Measurements from ENCODE around the gene MARVELD1.

MARVELD1 gene

GRCh38 chr10:97713339-97713825 is at the start of gene MARVELD1:
MARVELD1 (plus strand) TSS chr10:97713730; CDS start chr10:97713877, 147 bp downstream.
- TF ChIP-seq CTCF (IDR thresholded peaks at IDR 0.05; ENCODE audit: low read depth, low read length): no peak
- peak; percentile 73 for DNase-seq (ENCODE audit: extremely low read depth, low read depth)

GRCh38 chr10:97664282-97664850 is 49.2 kb upstream of the MARVELD1 start:
- no peak for DNase-seq (ENCODE audit: extremely low read depth, low read depth)
- TF ChIP-seq CTCF (IDR thresholded peaks at IDR 0.05; ENCODE audit: low read depth, low read length): no peak

- no peak for TF ChIP-seq CTCF (IDR thresholded peaks at IDR 0.05; ENCODE audit: low read depth, low read length)
- no peak for DNase-seq (ENCODE audit: extremely low read depth, low read depth)
These were observed 46.5 kb upstream of the MARVELD1 start for GRCh38 chr10:97666992-97667391.

GRCh38 chr10:97667463-97667862 is 46.1 kb upstream of the MARVELD1 start:
- no peak for TF ChIP-seq CTCF (IDR thresholded peaks at IDR 0.05; ENCODE audit: low read depth, low read length)

GRCh38 chr10:97669571-97669970 is 44.0 kb upstream of the MARVELD1 start:
- no peak for TF ChIP-seq CTCF (IDR thresholded peaks at IDR 0.05; ENCODE audit: low read depth, low read length)

More at GRCh38 chr10:97667463-97667862, 46.1 kb upstream of the MARVELD1 start:
- DNase-seq (ENCODE audit: extremely low read depth, low read depth): no peak

GRCh38 chr10:97673736-97674525 is 39.6 kb upstream of the MARVELD1 start:
- no peak for TF ChIP-seq CTCF (IDR thresholded peaks at IDR 0.05; ENCODE audit: low read depth, low read length)
- DNase-seq (ENCODE audit: extremely low read depth, low read depth): no peak

More at GRCh38 chr10:97669571-97669970, 44.0 kb upstream of the MARVELD1 start:
- no peak for DNase-seq (ENCODE audit: extremely low read depth, low read depth)

- DNase-seq (ENCODE audit: extremely low read depth, low read depth): no peak
These were observed 38.3 kb upstream of the MARVELD1 start for GRCh38 chr10:97675222-97675621.

More at GRCh38 chr10:97675222-97675621, 38.3 kb upstream of the MARVELD1 start:
- TF ChIP-seq CTCF (IDR thresholded peaks at IDR 0.05; ENCODE audit: low read depth, low read length): no peak
